ENCODE results near the gene SLC45A2.

SLC45A2 gene

DNA sequence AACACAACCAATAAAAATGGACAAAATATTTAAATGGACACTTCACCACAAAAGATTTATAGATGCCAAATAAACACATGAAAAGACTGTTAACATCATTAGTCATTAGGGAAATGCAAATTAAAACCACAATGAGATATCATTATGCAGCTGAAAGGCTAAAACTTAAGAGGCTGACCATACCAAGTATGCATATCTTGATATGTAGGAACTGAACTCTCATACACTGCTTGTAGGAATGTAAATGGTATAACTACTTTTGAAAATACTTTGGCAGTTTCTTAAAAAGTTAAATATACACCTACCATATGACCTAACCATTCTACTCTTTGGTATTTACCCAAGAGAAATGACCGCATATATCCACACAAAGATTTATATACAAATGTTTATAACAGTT is 79.1 kb downstream of the SLC45A2 start:
- Histone ChIP-seq H3K9me2 (replicated peaks; ENCODE audit: control insufficient read depth, low read length) (no peaks in the 10 kb centered on the region), H4K20me1 (ENCODE audit: control insufficient read depth, insufficient read depth, low read depth, low read length) (no peaks in the 10 kb centered on the region), H3K4me1 (ENCODE audit: control insufficient read depth, low read length) (no peaks in the 10 kb centered on the region), H3K27me3 (ENCODE audit: control insufficient read depth, low read length) (no peaks in the 10 kb centered on the region), H3F3A (ENCODE audit: control insufficient read depth, insufficient read depth) (no peaks in the 10 kb centered on the region), H3K79me2 (ENCODE audit: control insufficient read depth, low read length) (no peaks in the 10 kb centered on the region), H3K9me3 (ENCODE audit: control insufficient read depth, insufficient read depth, low read length) (peaks cover 13% of the 10 kb centered on the region; the same call in 1 of the 2 replicates), H3K27ac (ENCODE audit: low read depth, low read length) (no peak overlapping the region), H3K36me3 (ENCODE audit: control insufficient read depth, low read length) (no peaks in the 10 kb centered on the region), H3K4me2 (ENCODE audit: low read length) (no peak overlapping the region), H3K4me3 (ENCODE audit: low read length) (no peak overlapping the region)
- TF ChIP-seq EZH2phosphoT487 (IDR thresholded peaks at IDR 0.05; ENCODE audit: borderline replicate concordance, low read length) = no peak
- TF ChIP-seq, protein P1, sequence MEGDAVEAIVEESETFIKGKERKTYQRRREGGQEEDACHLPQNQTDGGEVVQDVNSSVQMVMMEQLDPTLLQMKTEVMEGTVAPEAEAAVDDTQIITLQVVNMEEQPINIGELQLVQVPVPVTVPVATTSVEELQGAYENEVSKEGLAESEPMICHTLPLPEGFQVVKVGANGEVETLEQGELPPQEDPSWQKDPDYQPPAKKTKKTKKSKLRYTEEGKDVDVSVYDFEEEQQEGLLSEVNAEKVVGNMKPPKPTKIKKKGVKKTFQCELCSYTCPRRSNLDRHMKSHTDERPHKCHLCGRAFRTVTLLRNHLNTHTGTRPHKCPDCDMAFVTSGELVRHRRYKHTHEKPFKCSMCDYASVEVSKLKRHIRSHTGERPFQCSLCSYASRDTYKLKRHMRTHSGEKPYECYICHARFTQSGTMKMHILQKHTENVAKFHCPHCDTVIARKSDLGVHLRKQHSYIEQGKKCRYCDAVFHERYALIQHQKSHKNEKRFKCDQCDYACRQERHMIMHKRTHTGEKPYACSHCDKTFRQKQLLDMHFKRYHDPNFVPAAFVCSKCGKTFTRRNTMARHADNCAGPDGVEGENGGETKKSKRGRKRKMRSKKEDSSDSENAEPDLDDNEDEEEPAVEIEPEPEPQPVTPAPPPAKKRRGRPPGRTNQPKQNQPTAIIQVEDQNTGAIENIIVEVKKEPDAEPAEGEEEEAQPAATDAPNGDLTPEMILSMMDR (IDR thresholded peaks at IDR 0.05; ENCODE audit: low read depth, low read length, poor library complexity, severe bottlenecking) = no peak

DNA sequence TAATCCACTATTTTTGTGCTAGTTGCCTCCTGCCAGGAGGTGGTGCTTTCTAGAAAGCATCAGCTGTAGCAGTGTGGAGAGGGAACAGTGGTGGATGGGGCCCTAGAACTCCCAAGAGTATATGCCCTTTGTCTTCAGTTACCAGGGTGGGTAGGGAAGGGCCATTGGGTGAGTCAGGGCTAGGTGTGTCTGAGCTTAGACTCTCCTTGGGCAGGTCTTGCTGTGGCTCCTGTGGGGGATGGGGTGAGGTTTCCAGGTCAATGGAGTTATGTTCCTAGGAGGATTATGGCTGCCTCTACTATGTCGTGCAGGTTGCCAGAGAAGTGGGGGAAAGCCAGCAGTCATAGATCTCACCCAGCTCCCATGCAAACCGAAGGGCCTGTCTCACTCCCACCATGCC is 81.4 kb downstream of the SLC45A2 start:
- no peaks in the 10 kb centered on the region for H3K4me1 ChIP-seq (ENCODE audit: control insufficient read depth, low read length)
- no peaks in the 10 kb centered on the region for H3K36me3 ChIP-seq (ENCODE audit: control insufficient read depth, low read length)
- no peaks in the 10 kb centered on the region for H3F3A ChIP-seq (ENCODE audit: control insufficient read depth, insufficient read depth)
- peaks cover 13% of the 10 kb centered on the region; the same call in 1 of the 2 replicates for H3K9me3 ChIP-seq (ENCODE audit: control insufficient read depth, insufficient read depth, low read length)
- H3K27me3 ChIP-seq (ENCODE audit: control insufficient read depth, low read length) = no peaks in the 10 kb centered on the region
- H3K4me2 ChIP-seq (ENCODE audit: low read length) = no peak overlapping the region
- H3K79me2 ChIP-seq (ENCODE audit: control insufficient read depth, low read length) = no peaks in the 10 kb centered on the region
- H3K4me3 ChIP-seq (ENCODE audit: low read length) = no peak overlapping the region
- no peaks in the 10 kb centered on the region for H3K9me2 ChIP-seq (replicated peaks; ENCODE audit: control insufficient read depth, low read length)
- H3K27ac ChIP-seq (ENCODE audit: low read depth, low read length) = no peak overlapping the region
- H4K20me1 ChIP-seq (ENCODE audit: control insufficient read depth, insufficient read depth, low read depth, low read length) = no peaks in the 10 kb centered on the region
- TF ChIP-seq EZH2phosphoT487 (IDR thresholded peaks at IDR 0.05; ENCODE audit: borderline replicate concordance, low read length) = no peak
- TF ChIP-seq, protein P1 (IDR thresholded peaks at IDR 0.05; ENCODE audit: low read depth, low read length, poor library complexity, severe bottlenecking) = no peak

DNA sequence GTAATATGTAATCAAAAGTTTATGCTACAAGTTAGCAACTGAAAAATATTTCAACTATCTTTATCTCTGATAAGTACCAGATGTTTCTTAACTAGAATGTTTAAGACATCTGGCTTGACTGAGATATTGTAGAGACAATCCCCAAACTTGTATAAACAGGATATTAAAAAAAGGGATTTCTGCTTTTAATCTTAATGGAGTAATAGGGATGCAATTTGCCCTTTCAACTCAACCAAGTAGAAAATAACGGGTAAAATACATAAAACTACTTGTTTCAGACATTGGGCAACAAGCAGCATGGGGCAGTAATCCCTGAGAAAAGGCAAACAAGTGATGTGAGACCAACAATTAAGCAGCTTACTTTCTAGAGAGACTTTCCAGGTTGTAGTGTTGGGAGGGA is 83.3 kb downstream of the SLC45A2 start:
- H4K20me1 ChIP-seq (ENCODE audit: control insufficient read depth, insufficient read depth, low read depth, low read length) = no peaks in the 10 kb centered on the region
- no peaks in the 10 kb centered on the region for H3F3A ChIP-seq (ENCODE audit: control insufficient read depth, insufficient read depth)
- H3K36me3 ChIP-seq (ENCODE audit: control insufficient read depth, low read length) = no peaks in the 10 kb centered on the region
- 0 out of 2 replicates have a peak, but pooled peaks cover 3% of the 10 kb centered on the region for H3K9me3 ChIP-seq (ENCODE audit: control insufficient read depth, insufficient read depth, low read length)
- no peak overlapping the region for H3K27ac ChIP-seq (ENCODE audit: low read depth, low read length)
- H3K4me2 ChIP-seq (ENCODE audit: low read length) = no peak overlapping the region
- no peaks in the 10 kb centered on the region for H3K79me2 ChIP-seq (ENCODE audit: control insufficient read depth, low read length)
- no peaks in the 10 kb centered on the region for H3K27me3 ChIP-seq (ENCODE audit: control insufficient read depth, low read length)
- no peak for TF ChIP-seq EZH2phosphoT487 (IDR thresholded peaks at IDR 0.05; ENCODE audit: borderline replicate concordance, low read length)
- TF ChIP-seq, protein P1 (IDR thresholded peaks at IDR 0.05; ENCODE audit: low read depth, low read length, poor library complexity, severe bottlenecking) = no peak
- no peak overlapping the region for H3K4me3 ChIP-seq (ENCODE audit: low read length)
- no peaks in the 10 kb centered on the region for H3K4me1 ChIP-seq (ENCODE audit: control insufficient read depth, low read length)
- H3K9me2 ChIP-seq (replicated peaks; ENCODE audit: control insufficient read depth, low read length) = no peaks in the 10 kb centered on the region

All from DOHH2 (cell line).